HG02678 (cell line): Measurements from ENCODE around the gene PPARG.
"Not testable (repeated sequence)": the region's sequence is repeated elsewhere in the genome, so short reads cannot be mapped to it uniquely, and the experiment has no call there.

ENCODE experiments used
- ATAC-seq: cut with Tn5 transposase; IDR thresholded peaks from one replicate; pipeline ENCODE4 v1.9.1; 2021; ENCODE audit warnings: mild to moderate bottlenecking, moderate library complexity; ENCODE audit not compliant: unreplicated experiment

The PPARG gene

DNA sequence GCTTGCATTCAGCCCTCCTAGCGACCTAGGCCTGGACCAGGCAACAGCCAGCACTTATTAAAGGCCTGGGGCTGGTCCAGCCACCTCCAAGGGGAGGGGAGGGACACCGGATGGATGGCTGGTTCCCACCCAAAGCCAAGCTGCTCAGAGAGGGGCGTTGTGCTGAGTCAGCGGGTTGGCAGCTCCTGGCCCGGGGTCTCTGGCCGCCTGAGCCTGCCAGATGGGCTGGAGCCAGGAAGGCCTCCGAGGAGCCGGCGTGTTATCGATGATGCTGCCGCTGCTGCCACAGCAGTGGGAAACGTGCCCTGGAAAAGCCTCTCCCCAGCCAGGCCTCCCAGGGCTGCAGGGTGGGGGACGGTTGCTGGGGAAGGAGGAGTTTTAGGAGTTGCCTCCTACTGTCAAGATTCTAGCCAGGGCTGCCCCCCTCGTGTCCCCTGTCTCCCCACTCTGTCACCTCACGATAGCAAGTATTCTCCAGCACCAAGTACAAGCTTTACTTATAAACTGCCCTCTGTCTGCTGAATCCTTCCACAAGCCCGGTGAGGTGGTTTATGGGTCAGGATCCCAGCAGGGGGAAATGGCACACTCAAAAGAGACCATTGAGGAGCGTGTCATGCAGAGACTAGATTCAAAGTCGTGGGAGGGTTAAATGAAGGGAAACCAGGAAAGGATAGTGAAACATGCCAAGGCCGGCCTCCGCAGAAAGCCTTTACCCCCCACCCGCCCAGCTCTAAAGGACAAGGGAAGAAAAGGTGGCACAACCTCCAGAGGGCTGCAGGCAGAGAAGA is 152.3 kb downstream of the PPARG start:
- no peak for ATAC-seq

DNA sequence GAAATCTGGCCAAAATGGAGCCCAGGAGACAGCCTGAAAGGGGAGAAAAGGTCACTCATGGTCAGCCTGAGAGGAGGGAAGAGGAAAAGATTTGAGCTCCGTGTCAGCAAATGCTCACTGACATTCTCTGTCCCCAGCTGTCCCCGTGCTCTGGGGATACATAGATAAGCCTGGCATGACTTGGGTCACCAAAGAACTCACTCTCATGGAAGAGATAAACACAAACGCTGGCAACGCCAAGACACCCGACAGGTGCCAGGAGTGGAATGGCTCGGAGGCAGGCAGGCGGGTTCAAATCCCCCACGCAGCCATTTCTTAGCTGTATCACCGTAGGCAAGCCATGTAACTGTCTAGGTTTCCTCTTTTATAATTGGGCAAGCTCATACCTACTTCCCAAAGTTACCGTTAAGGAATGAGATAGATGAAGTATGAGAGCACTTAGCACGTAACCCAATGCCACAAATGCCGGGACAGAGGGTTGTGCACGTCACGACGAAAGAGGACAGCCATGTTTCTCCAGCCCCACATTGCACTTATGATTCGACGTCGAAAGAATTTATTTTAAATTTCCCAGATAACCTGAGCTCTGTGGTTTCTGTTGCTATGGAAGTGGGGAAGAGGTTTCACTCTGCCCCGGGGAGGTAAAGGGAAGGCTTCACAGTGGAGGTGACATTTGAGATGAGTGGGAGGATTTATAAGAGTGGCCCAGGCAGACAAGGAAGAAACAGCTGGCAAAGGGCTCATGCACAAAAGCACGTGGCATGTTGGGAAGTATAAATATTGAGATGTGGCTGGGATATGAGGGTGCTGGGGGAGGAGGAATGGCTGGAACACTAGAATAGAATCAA is 154.0 kb downstream of the PPARG start:
- no peak for ATAC-seq

DNA sequence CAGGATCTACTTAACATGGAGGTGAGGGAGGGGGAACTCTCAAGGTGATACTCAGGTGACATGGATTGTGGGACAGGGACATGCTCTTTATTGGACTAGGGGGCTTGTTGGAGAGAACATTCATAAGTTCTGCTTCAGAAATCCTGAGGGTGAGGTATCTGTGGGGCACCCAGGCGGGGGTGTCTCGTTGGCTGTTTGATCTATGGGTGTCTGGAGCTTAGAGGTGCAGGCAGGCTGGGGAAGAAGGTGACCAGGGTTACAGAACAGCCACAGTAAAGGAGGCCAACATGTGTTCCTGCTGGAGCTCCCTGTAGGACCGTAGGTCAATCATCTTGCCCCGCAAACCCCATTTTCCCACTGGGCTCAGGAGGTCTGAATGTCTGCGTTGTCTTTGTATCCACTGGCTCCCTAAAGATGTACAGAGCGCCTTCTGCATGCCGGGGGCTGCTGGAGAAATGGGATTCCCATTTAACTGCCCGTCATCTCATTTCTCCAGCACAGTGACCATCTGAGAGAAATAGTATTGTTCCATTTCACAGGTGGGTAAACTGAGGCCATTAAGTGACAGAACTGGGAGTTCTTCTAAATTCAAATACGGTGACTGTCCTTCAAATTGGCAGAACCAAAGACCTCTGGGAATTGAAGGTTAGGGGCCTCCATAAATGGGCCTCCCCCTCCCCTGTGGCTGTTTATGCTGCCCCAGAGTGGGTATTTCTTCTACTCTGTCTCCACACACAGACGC is 155.1 kb downstream of the PPARG start:
- no peak for ATAC-seq

DNA sequence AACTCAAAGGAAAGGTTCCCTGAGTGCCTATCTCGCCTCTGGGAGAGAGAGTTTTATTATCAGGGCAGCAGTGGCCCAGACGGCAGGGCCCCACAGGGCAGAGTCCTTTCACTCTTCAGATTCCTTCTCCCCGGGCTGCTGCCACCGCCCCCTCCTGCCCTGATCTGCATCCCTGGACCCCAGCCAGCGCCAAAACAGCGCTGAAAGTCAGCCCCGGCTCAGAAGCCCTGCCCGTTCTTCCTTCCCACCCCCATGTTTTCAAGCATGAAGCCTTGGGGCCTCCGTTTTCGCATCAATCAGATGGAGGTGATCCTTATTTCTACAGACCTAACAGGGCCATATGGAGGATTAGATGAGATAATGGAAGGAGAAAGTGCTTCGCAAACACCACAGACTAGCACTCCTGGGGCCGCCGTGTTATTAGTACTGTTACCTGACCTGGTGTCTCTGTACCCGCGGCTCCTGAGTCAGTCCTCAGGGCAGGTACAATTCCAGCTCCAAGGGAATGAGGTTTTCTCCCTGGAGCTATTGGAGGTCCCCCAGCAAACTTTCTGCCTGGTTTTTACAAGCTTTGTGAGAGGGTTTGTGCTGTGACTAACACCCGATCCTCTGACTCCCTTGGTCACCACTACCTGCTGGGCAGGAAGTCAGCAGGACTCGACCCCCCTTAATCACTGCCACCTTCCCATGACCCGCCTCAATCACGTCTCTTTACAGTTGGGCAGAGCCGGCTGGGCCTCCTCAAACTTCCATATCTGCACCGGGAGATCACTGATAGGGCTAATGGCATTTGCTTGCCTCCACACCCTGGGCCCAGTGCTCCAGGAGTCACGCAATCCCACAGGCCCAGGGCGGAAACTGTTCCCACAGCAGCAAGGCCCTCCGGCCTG is 156.0 kb downstream of the PPARG start:
- ATAC-seq, result no peak

DNA sequence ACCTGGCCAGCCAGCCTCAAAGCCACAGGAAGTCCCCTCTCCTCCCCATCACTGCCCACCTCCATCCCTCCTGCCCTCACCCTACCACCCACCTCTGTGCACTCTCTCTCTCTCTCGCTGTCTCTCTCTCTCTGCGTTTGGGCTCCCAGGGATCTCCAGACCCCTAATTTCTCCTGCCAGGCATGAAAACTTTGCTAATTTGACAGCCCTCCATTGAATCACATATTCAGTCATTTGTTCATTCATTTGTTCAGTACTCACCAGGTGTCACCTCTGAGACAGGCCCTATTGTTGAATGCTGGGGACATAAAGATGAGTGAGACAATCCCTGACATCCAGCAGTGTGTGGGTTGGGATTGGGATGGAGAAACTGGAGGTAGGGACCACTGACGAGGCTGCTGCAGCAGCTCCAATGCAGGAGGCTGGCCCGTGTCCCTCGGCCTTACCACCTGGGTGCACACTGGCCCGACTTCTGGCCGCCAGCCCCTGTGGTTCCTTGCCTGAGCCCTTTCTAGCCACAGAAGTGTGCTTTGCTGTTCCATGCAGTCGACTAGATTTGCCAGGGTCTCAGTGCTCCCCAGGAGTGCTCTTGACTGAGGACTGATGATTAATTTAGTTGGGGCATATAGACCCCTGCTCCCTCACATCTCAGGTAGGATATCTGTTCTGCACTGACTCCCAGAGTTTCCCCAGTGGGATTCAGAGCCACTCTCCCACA is 156.8 kb downstream of the PPARG start:
- no peak for ATAC-seq

DNA sequence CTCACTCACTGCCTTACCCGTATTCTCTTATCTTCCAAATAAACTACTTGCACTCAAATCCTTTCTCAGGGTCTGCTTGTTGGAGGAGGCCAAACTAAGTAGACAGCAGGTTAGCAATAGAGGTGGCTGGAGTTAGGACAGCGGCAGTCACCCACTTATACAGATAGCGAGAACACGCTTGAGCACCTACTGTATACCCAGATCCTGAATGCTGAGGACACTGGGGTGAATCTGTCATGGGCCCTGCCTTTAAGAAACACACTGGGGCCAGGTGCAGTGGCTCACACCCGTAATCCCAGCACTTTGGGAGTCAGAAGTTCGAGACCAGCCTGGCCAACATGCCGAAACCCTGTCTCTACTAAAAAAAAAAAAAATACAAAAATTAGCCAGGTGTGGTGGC is 157.4 kb downstream of the PPARG start:
- ATAC-seq, result no peak

DNA sequence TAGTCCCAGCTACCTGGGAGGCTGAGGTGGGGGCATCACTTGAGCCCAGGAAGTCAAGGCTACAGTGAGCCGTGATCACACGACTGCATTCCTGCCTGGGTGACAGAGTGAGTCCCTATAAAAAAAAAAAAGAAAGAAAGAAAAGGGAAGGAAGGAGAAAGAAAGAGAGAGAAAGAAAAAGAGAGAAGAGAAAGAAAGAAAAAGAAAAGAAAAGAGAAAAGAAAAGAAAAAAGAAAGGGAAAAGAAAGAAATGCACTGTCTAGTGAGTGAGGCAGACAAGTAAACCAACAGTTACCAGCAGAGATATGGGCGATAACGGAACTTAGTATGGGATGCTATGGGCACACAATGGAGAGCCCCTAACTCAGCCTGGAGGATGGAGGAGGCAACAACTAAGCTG is 158.2 kb downstream of the PPARG start:
- ATAC-seq, result no peak

DNA sequence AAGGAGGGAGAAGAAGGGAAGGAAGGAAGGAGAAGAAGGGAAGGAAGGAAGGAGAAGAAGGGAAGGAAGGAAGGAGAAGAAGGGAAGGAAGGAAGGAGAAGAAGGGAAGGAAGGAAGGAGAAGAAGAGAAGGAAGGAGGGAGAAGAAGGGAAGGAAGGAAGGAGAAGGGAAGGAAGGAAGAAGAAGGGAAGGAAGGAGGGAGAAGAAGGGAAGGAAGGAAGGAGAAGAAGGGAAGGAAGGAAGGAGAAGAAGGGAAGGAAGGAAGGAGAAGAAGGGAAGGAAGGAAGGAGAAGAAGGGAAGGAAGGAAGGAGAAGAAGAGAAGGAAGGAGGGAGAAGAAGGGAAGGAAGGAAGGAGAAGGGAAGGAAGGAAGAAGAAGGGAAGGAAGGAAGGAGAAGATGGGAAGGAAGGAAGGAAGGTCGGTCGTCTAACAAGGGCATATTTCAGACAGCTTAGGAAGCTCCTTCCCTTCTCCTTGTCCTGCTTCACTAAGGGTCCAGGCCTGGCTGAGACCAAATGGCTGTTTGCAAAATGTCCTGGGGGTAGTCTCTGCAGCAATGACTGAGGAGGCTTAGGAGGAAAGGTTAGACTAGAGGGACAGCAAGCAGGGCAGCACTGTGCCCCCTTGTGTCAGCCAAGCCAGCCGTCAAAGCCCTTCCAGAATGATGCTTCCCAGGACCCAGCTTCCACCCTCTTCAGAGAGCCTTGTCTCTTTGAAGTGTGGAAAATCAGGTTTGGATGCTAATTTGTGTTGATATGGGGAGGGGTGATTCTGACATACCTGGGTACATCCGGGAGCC is 159.7 kb downstream of the PPARG start:
- ATAC-seq, result not testable (repeated sequence)

DNA sequence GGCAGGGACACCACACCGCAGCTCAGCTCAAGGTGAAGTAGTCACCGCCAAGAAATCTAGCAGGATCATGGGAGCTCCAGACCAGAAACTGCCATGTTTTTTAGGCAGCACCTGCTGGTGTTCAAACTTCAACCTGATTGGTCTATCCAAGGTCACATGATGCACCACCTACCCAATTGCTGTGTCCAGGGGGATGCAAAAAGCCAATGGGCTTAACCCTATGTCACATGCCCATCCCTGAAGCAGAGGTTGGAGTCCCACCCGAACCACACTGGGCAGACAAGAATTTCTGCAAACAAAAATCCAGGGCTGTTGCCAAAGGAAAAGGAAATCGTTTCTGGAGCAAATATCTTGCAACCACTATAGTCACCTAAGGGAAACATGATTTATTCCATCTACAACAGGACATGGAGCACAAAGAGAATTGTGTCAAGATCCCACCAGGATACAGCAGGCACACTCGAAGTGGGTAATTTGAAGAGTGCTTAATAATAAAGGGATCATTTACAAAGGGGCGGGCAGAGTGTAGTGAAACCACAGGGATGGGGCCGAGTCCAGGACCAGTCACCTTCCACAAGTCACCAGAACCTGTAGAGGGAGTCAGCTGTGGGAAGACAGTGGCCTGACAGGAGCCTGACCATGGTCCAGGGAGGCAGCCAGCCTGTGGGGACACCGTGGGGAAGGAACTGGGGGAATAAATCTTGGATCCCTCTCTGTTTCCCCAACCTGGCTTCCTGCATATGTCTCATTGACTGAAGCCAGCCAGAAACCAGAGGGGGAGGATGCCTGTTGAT is 161.2 kb downstream of the PPARG start:
- no peak for ATAC-seq

DNA sequence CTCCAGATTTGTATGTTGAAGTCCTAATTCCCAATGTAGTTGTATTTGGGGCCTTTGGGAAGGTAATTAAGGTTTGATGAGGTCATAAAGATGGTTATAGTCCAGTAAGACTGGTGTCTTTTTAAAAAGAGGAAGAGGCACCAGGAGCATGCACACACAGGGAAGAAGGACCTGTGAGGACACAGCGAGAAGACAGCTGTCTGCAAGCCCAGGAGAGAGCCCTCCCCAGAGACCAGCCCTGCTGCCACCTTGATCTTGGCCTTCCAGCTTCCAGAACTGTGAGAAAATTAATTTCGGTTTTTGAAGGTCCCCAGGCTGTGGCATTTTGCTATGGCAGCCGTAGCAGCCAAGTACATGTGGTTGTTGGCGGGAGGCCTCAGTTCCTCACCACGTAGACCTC is 162.6 kb downstream of the PPARG start:
- ATAC-seq, result no peak

DNA sequence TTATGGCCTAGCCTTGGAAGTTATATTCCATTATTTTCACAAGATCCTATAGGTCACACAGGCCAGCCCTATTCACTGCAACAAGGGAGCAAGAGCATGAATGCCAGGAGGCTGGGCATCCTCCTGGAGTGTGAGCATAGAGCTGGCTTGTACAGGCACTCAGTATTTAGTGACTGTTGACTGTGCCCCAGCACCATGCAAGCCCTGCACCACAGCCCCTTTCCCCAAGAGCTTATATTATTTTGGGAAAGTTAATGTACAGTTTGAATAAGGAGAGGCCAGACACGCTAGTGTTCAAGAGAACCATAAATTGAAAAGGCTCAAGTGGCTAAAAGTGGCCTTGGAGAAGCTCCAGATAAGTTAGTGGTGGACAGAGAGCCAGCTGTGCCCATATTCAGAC is 163.1 kb downstream of the PPARG start:
- ATAC-seq, result no peak

DNA sequence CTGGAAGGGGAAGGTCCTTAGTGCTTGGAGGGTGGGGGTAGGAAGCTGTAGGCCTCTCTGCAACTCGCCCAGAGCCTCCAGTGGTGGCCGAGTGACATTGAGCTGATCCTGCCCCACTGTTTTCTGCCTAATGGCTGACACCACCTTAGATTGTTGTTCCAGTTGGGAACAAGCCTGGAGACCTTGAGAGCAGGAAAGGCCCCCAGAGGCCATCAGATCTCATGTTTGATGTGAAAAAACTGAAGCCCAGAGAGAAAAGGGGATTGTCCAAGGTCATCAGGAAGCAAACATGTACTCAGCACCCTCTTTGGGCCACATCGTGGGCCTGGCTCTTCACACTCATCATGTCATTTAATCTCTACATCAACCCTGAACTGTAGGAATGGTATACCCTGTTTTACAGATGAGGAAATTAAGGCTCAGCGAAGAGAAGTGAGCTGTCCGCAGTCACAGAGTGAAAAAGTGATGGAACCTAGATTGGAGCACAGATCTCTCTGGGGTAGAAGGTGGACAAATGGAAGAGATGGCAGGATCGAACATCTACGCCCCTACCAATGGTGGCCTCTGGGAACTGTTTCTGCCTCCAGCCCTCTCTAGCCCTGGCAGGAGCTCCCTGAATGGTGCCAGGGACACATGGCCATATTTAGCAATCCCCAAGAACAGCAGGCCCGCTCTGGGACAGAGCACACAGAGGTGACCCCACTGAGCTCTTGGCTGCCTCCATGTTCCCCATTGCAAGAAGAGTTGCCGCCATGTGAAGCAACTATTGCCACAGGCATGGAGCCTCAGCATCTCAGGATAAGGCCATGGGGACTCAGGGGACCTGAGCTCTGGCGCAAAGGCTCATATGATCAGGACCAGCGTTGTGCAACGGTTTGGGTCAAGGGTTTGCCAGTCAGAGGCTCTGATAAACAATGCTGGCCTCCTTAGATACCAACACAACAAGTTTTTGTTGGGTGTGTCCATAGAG is 163.8 kb downstream of the PPARG start:
- ATAC-seq, result no peak

DNA sequence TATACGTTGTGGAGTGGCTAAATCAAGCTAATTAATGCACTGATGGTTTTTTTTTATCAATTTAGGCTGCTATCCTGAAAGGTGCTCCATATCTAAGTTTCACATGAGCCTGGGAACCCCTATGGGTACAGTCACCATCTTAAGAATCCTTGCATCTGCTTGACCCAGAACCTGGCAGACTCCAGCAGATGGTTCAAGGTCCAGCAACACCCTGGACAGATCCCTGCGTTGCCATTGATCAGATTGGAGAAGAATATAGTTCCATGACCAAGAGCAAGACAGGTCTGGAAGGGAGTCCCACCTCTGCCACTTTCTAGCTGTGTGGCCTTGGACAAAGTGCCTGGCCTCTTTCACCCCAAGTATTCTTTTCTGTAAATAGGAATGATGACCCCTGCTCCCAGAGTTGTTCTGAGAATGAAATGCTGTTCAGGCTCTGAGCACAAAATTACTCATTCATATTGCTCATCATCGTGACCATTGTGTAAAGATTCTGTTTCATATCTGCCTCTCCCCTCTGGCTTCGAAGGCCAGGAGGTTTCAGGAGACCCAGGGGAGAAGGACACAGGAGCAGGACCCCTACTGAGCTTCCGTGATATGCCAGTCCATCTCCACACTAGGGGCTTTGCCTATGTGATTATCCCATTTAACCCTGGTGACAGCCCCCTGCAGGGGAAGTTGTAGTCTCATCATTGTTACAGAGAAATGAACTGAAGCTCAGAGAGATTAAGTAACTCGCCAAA is 165.4 kb downstream of the PPARG start:
- no peak for ATAC-seq

DNA sequence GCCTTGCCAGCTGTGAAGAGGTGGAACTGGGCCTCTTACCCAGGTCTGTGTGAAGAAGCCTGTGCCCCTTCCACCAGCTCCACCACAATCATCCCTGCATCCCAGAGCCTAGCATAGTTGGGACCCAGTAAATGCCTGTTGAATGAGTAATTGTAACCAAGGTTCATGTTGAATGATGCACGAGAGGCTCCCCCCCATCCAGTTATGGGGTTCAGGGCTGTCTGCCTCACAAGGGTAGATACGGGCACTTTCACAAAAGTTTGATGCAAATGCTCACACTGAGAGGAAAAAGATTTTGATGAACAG is 165.9 kb downstream of the PPARG start:
- ATAC-seq, result no peak

DNA sequence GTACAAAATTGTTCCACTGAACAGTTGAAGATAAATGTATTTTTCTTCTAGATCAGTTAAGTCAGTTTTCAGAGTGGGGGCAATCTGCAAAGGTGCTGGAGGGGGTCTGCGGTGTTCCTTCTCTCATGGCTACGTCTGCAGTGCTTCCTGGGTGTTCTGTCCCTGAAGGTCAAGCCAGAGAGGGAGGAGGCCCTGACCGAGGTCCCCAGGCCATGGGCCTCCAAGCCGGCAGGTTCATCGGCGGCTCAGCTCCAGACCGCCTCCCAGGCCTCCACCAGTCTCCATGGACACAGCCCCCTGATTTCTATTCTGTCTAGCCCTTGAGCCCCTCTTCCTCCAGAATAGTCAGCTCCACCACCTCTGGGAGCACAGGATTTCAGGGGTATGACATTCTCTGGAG is 166.9 kb downstream of the PPARG start:
- ATAC-seq, result no peak

DNA sequence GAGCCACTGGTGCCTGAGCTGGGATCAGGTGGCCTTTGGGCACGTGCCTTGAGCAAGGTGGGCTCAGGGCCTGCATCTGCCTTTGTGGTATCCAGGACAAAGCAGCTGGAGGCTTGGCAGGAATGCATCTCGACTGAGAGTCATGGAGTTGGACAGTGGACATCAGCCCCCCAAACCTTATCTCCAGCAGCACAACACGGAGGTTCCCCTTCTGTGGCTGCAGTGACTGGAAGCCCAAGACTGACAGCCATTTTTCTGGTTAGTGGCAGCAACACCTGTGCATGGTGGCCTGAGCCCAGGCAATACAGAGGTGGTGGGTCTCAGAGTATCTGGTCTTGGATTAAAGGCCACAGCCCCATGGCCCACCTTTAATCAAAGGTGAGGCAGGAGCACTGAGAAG is 167.6 kb downstream of the PPARG start:
- ATAC-seq, result no peak

DNA sequence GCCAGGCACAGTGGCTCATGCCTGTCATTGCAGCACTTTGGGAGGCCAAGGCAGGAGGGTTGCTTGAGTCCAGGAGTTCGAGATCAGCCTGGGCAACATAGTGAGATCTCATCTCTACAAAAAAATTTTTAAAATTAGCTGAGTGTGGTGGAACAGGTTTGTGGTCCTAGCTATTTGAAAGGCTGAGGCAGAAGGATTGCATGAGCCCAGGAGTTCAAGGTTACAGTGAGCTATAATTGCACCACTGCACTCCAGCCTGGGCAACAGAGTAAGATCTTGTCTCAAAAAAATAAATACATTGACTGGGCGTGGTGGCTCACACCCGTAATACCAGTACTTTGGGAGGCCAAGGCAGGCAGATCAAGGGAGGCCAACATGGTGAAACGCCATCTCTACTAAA is 168.5 kb downstream of the PPARG start:
- not testable (repeated sequence) for ATAC-seq
